SHP77 treated with DMSO at 0.1 percent for 48 hours (cell line): ENCODE measurements around the gene ST8SIA4.

Source experiments
- DNase-seq: peaks from one replicate; lab custom pipeline; 2025; lab: John Stamatoyannopoulos, UW

The ST8SIA4 gene

GRCh38 chr5:100903039-100903887 lies at the start of gene ST8SIA4:
Gene ST8SIA4, minus strand, starts transcription at chr5:100903282. Its CDS starts 327 bp downstream, at chr5:100902955.
- DNase-seq = peak; percentile 84

- no peak for DNase-seq
Observed at GRCh38 chr5:100950985-100951384, 47.9 kb upstream of the ST8SIA4 start.

- no peak for DNase-seq
Observed at GRCh38 chr5:100913298-100913697, 10.2 kb upstream of the ST8SIA4 start.

GRCh38 chr5:100909034-100909433 lies 6.0 kb upstream of the ST8SIA4 start:
- DNase-seq = no peak

- DNase-seq = no peak
Observed at GRCh38 chr5:100905259-100905914, 2.3 kb upstream of the ST8SIA4 start.

GRCh38 chr5:100904259-100904861 lies 1.3 kb upstream of the ST8SIA4 start:
- peak; percentile 27 for DNase-seq

GRCh38 chr5:100902440-100903038 lies 543 bp downstream of the ST8SIA4 start:
- DNase-seq = no peak

- no peak for DNase-seq
Observed at GRCh38 chr5:100901821-100902341, 1.2 kb downstream of the ST8SIA4 start.

- peak; percentile 70 for DNase-seq
Observed at GRCh38 chr5:100900796-100901781, 2.0 kb downstream of the ST8SIA4 start.

GRCh38 chr5:100900142-100900795 lies 2.8 kb downstream of the ST8SIA4 start:
- peak; percentile 60 for DNase-seq

- DNase-seq = no peak
Observed at GRCh38 chr5:100899675-100900074, 3.4 kb downstream of the ST8SIA4 start.

GRCh38 chr5:100898504-100899346 lies 4.4 kb downstream of the ST8SIA4 start:
- no peak for DNase-seq

- DNase-seq = no peak
Observed at GRCh38 chr5:100896054-100896453, 7.0 kb downstream of the ST8SIA4 start.

- no peak for DNase-seq
Observed at GRCh38 chr5:100890461-100891008, 12.5 kb downstream of the ST8SIA4 start.

- no peak for DNase-seq
Observed at GRCh38 chr5:100889896-100890295, 13.2 kb downstream of the ST8SIA4 start.

- DNase-seq = no peak
Observed at GRCh38 chr5:100889165-100889743, 13.8 kb downstream of the ST8SIA4 start.

- DNase-seq = no peak
Observed at GRCh38 chr5:100877274-100877673, 25.8 kb downstream of the ST8SIA4 start.

- no peak for DNase-seq
Observed at GRCh38 chr5:100872408-100873190, 30.5 kb downstream of the ST8SIA4 start.
